HG03432 (cell line): Measurements from ENCODE around the gene MAML3.

ENCODE experiments used
- ATAC-seq: cut with Tn5 transposase; IDR thresholded peaks from one replicate; pipeline ENCODE4 v1.9.1; 2021; ENCODE audit warnings: mild to moderate bottlenecking, moderate library complexity; ENCODE audit not compliant: unreplicated experiment

MAML3 gene

GRCh38 chr4:139851133-139851532 lies 302.9 kb downstream of the MAML3 start:
- ATAC-seq, result no peak

GRCh38 chr4:139849219-139849618 lies 304.8 kb downstream of the MAML3 start:
- ATAC-seq, result no peak

GRCh38 chr4:139848028-139848427 lies 306.0 kb downstream of the MAML3 start:
- ATAC-seq, result no peak

GRCh38 chr4:139847602-139848001 lies 306.4 kb downstream of the MAML3 start:
- no peak for ATAC-seq

GRCh38 chr4:139846766-139847165 lies 307.2 kb downstream of the MAML3 start:
- no peak for ATAC-seq

- no peak for ATAC-seq
Measured at GRCh38 chr4:139845453-139846093, 308.4 kb downstream of the MAML3 start.

GRCh38 chr4:139844459-139845036 lies 309.4 kb downstream of the MAML3 start:
- ATAC-seq, result no peak

GRCh38 chr4:139844057-139844456 lies 309.9 kb downstream of the MAML3 start:
- no peak for ATAC-seq

GRCh38 chr4:139843641-139844040 lies 310.3 kb downstream of the MAML3 start:
- no peak for ATAC-seq

GRCh38 chr4:139841464-139842195 lies 312.4 kb downstream of the MAML3 start:
- ATAC-seq, result no peak

GRCh38 chr4:139840773-139841172 lies 313.2 kb downstream of the MAML3 start:
- no peak for ATAC-seq

- no peak for ATAC-seq
Measured at GRCh38 chr4:139839403-139840031, 314.5 kb downstream of the MAML3 start.

- no peak for ATAC-seq
Measured at GRCh38 chr4:139838811-139839210, 315.2 kb downstream of the MAML3 start.

- no peak for ATAC-seq
Measured at GRCh38 chr4:139834981-139835391, 319.0 kb downstream of the MAML3 start.

- ATAC-seq, result no peak
Measured at GRCh38 chr4:139834226-139834662, 319.7 kb downstream of the MAML3 start.

- ATAC-seq, result no peak
Measured at GRCh38 chr4:139833151-139833910, 320.7 kb downstream of the MAML3 start.

- no peak for ATAC-seq
Measured at GRCh38 chr4:139828966-139829664, 324.9 kb downstream of the MAML3 start.

GRCh38 chr4:139826426-139826825 lies 327.6 kb downstream of the MAML3 start:
- no peak for ATAC-seq

GRCh38 chr4:139825523-139826014 lies 328.4 kb downstream of the MAML3 start:
- no peak for ATAC-seq

GRCh38 chr4:139824882-139825522 lies 329.0 kb downstream of the MAML3 start:
- no peak for ATAC-seq
